Spleen (tissue), 7 donors: ENCODE measurements around the gene RD3L.

Experiments used
- CTCF ChIP-seq, 11 experiments: fragments of 200-600 bp in 7 of 11; fragments of 450-650 bp in 4 of 11; sonication (generic) in 4 of 11; IDR thresholded peaks in 8 of 11; conservative IDR thresholded peaks in 3 of 11; 1 replicate in 7 of 11; 2 replicates in 4 of 11; pipeline versions ENCODE4 v1.4.0 to v1.8.0; 2016 to 2021; ENCODE audit warnings: antibody characterized with exemption in 11 of 11, inconsistent platforms in 4 of 11, mild to moderate bottlenecking in 1 of 11
- POLR2A ChIP-seq, 3 donors: fragments of 450-650 bp; IDR thresholded peaks; one replicate each; pipeline ENCODE4 v1.5.1; 2017; ENCODE audit warnings: antibody characterized with exemption in 3 of 3, mild to moderate bottlenecking in 1 of 3
- POLR2AphosphoS5 ChIP-seq, 3 donors: sonication (generic); formaldehyde crosslinking; IDR thresholded peaks; one replicate each; pipeline ENCODE4 v1.5.1; 2017; ENCODE audit warnings: antibody characterized with exemption in 3 of 3
- donor health status: DM: no; HTN: no; CAD: no; lungs with moderate emphysema.
- donor health status: DM: no; HTN: no; CAD: no.
- donor health status: DM: no; HTN: no; CAD: no.

DNA sequence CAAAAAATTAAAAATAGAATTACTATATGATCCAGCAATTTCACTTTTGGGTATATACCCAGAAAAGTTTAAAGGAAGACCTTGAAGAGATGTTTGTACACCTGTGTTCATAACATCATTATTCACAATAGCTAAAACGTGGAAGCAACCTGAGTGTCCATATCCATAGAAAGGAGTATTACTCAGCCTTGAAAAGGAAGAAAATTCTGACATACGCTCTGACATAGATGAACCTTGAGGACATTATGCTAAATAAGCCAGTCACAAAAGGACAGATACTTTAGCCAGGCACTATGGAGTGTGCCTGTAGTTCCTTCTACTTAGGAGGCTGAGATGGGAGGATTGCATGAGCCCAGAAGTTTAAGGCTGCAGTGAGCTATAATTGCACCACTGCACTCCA lies 6.1 kb upstream of the RD3L start:
- no peak for TF ChIP-seq CTCF (IDR thresholded peaks at IDR 0.05 in 8 of 11, conservative IDR thresholded peaks at IDR 0.05 in 3 of 11)
- TF ChIP-seq POLR2A (IDR thresholded peaks at IDR 0.05) = no peak
- no peak for TF ChIP-seq POLR2AphosphoS5 (IDR thresholded peaks at IDR 0.05)
